IPS DF 19.7 (cell line): ENCODE measurements around the gene ASPRV1.
"Not testable (repeated sequence)": the region's sequence is repeated elsewhere in the genome, so short reads cannot be mapped to it uniquely, and the experiment has no call there.

Experiments used
- DNase-seq: peaks from one replicate; pipeline ENCODE4 v3.0.0-alpha.2; 2013; ENCODE audit warnings: low read depth, low spot score

ASPRV1 gene

GRCh38 chr2:69961496-69961895, at the start of gene ASPRV1:
ASPRV1 (minus strand) TSS chr2:69961631; CDS start chr2:69961436, 195 bp downstream.
- DNase-seq: no peak

DNA sequence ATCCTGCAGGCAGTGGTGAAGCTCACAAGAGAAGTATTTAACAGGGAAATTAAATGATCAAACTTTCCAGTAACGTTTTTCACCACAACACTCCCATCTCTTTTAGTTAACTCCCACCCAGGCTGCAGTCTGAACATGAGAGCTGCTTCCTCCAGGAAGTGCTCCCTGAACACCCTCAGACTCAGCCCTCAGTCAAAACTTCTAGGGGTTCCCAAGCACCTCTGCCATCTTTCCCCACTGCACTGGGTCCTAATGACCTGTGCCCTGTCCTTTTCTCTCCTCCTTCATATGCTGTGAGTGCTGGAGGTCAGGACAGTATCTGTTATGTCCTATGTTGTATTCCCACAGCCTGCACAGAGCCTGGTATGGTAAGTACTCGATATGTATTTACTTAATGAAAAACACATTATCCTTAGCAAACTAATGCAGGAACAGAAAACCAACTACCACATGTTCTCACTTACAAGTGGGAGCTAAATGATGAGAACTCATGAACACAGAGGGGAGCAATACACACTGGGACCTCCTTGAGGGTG, 49.2 kb upstream of the ASPRV1 start:
- no peak for DNase-seq

GRCh38 chr2:70009762-70010575, 48.5 kb upstream of the ASPRV1 start:
- DNase-seq: no peak

GRCh38 chr2:70008290-70008689, 46.9 kb upstream of the ASPRV1 start:
- DNase-seq: no peak

- DNase-seq: no peak
These were observed 45.7 kb upstream of the ASPRV1 start for GRCh38 chr2:70007151-70007550.

DNA sequence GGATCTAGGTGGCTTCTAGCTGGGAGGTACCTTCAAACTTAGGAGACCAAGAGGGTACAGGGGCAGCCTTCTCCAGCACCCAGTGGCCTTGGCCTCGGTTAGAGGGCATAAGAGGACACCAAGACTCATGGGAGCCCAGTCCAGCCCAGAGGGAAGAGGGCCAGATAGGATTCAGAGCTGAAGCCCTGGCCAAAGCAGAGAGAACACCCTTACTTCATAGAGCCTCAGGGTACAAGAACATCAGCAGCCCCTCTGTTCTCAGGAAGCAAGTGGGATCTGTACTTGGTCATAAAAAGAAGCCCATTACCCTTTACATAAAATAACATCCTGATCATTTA, 45.0 kb upstream of the ASPRV1 start:
- DNase-seq: no peak

DNA sequence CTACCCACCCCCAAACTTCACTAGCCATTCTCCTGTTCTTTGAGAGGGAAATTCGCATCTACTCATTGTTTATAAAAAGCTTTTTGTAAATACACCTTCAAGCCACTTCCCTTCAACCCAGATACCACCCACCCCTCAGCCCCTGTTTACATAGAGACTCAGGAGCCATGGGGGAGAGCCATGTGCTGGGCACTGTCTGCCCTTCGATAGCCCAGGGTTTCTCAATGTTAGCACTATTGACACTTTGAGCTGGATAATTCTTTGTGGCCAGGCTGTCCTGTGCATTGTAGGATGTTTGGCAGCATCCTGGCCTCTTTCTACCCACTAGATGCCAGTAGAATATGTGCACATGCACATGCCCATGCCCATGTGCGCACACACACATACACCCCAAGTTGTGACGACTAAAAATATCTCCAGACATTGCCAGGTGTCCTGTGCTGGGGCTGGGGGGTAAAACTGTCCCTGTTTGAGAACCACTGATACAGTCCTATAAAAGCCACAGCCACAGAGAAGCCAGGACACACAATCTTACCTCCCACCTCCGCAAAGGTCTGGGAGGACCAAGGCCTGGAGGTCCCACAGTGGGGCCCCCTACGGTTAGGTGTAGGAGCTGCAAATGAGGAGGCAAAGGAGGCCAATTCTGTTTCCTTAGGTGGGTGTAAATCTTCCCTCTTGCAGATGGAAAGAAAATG, 44.5 kb upstream of the ASPRV1 start:
- no peak for DNase-seq

- DNase-seq: no peak
These were observed 43.8 kb upstream of the ASPRV1 start for GRCh38 chr2:70005216-70005615.

- DNase-seq: no peak
These were observed 41.8 kb upstream of the ASPRV1 start for GRCh38 chr2:70003093-70003830.

- no peak for DNase-seq
These were observed 40.9 kb upstream of the ASPRV1 start for GRCh38 chr2:70002241-70002899.

DNA sequence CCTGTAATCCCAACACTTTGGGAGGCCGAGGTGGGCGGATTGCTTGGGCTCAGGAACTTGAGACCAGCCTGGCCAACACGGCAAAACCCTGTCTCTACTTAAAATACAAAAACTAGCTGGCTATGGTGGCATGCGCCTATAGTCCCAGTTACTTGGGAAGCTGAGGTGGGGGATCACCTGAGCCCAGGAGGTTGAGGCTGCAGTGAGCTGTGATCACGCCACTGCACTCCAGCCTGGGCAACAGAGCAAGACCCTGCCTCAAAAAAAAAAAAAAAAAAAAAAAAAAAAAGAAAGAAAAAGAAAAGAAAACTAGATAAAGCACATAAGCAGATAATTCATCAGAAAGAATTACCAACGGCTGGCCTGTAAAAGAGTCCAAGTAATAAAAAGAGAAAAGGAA, 39.1 kb upstream of the ASPRV1 start:
- not testable (repeated sequence) for DNase-seq

- DNase-seq: no peak
These were observed 37.3 kb upstream of the ASPRV1 start for GRCh38 chr2:69998761-69999160.

DNA sequence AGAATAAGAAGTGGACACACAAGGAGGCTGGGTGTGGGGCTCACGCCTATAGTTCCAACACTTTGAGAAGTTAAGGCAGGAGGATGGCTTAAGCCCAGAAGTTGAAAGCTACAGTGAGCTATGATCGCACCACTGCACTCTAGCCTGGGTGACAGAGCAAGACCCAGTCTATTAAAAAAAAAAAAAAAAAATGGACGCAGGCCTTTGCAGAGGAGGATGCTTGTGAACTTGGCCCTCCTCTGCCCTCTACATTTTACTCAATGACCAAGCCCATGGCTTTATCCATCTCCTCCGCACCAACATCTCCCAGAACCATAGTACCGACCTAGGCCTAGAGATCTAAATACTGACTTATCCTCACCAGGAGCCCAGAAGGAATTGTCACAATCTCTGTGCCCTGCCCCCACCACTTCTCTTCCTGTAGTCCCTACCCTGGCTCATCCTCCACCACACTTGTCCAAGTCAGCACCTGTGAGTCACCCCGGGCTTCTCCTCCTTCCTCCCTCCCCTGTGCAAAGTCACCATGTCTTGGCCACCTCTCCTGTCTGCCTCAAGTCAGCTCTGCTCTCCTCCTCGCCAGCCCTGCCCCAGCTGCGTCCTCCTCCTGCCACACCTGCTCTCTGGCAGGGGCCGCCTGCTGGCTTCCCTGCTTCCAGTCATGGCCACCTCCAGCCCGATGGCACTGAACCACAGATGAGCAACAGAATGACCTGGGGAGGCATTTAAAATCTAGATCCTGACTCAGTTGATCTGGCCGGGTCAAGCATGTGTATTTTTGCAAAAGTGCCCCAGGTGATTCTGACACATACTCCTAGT, 35.8 kb upstream of the ASPRV1 start:
- no peak for DNase-seq

DNA sequence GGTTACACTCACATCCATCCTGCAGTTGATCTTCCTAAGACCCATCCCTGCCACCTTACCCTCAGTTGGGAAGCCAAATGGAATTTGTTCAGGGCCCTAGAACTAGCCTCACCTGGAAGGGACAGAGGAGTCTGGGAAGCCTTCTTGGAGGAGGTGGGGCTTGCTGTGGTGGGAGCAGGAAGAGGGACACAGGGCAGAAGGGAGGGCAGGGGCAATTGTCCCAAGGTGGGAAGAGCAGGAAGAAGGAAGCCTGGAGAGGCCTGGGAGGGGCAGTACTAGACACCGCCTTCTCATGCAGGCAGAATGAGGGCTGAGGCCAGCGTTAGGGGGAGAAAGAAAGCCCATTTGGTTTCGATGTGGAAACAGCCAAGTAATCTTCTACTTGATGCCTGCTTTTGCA, 34.1 kb upstream of the ASPRV1 start:
- DNase-seq: no peak

- DNase-seq: no peak
These were observed 32.7 kb upstream of the ASPRV1 start for GRCh38 chr2:69994166-69994565.

DNA sequence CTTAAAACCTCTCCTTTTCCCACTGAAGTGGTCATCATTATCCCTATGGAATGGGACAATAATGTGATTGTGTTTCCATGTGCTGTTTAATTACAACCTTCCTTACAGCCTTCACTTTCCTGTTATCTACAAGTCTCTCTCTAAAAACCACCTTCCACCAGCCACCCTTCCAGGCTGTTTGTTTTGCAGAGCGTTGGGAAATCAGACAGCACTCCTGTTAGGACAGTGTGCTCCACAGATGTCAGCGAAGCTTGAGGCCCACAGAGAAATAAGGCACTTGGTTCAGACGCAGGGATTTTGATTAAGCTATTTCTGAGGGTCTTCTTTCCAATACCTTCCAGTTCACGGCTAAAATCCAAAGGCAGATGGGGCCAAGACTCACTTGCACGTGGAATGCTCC, 32.3 kb upstream of the ASPRV1 start:
- no peak for DNase-seq

DNA sequence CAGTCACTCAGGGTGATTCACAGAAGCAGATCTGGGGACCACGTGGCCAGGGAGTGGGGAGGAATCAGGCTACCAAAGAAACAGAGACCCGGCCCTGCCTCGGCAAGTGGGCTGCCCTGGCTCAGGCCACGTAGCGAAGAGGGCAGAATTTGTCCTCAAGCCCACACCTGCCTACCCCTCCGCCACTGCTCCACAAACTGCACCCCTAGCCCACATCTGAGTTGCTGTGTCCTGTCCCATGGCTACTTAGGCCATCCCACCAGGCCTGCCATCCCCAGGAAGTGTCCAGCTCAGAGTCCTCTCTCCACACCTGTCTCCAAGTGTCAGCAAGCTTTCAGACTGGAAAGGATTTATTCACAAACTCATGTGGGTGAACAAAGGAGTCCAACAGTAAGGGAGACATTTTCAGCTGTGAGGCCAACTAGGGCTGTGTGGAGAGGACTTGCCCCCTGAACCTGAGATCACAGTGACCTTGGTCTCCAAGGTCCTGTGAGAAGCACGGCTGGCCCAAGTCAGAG, 31.7 kb upstream of the ASPRV1 start:
- no peak for DNase-seq

GRCh38 chr2:69992310-69993047, 31.0 kb upstream of the ASPRV1 start:
- no peak for DNase-seq

- no peak for DNase-seq
These were observed 28.1 kb upstream of the ASPRV1 start for GRCh38 chr2:69989441-69990105.
